Panc1 (cell line): Measurements from ENCODE around the gene P2RY6.

Experiments
- CTCF ChIP-seq: fragments of 450-650 bp; IDR thresholded peaks from 2 replicates; pipeline ENCODE4 v1.5.1; 2017; ENCODE audit warnings: mild to moderate bottlenecking
- POLR2AphosphoS5 ChIP-seq: IDR thresholded peaks from 2 replicates; pipeline ENCODE4 v1.6.1; 2012; ENCODE audit warnings: mild to moderate bottlenecking, low read depth, low read length, moderate library complexity
- SIN3A ChIP-seq: IDR thresholded peaks from 2 replicates; pipeline ENCODE4 v1.6.1; 2012; ENCODE audit warnings: low read depth, mild to moderate bottlenecking, low read length, moderate library complexity, borderline replicate concordance; ENCODE audit not compliant: insufficient read depth
- TCF7L2 ChIP-seq: IDR thresholded peaks from 2 replicates; pipeline ENCODE4 v1.6.1; 2011; ENCODE audit warnings: mild to moderate bottlenecking, low read depth, low read length, inconsistent platforms
- TF ChIP-seq, protein P1 (sequence below), 2 experiments: IDR thresholded peaks; 2 replicates each; pipeline ENCODE4 v1.6.1; 2011 to 2012; ENCODE audit warnings: low read depth in 2 of 2, control low read depth in 1 of 2, low read length in 1 of 2, mild to moderate bottlenecking in 1 of 2, moderate library complexity in 1 of 2; ENCODE audit not compliant: insufficient read depth in 1 of 2

DNA sequence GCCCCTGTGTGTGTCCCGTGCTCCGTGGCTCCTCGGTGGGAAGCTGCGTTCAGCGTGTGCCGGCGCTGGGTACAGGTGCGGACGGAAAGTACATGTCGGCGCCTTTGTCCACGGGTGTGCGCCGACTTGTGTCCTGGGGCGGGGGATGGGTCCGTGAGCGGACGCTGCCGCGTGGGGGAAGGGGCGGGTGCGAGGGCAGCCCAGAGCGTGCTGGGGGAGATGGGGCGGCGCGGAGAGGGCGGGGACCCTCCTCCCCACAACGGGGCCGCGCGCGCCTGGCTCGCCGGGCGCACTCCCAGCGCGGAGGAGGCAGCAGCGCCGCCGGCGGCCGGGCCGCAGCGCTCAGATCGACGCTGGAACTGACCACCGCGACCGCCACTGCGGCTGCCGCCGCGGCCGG lies 70.5 kb downstream of the P2RY6 start:
- no peak; the same call in 1 of the 2 replicates for TF ChIP-seq CTCF
- TF ChIP-seq TCF7L2, result no peak
- TF ChIP-seq SIN3A, result no peak
- TF ChIP-seq POLR2AphosphoS5, result no peak
- TF ChIP-seq, protein P1, sequence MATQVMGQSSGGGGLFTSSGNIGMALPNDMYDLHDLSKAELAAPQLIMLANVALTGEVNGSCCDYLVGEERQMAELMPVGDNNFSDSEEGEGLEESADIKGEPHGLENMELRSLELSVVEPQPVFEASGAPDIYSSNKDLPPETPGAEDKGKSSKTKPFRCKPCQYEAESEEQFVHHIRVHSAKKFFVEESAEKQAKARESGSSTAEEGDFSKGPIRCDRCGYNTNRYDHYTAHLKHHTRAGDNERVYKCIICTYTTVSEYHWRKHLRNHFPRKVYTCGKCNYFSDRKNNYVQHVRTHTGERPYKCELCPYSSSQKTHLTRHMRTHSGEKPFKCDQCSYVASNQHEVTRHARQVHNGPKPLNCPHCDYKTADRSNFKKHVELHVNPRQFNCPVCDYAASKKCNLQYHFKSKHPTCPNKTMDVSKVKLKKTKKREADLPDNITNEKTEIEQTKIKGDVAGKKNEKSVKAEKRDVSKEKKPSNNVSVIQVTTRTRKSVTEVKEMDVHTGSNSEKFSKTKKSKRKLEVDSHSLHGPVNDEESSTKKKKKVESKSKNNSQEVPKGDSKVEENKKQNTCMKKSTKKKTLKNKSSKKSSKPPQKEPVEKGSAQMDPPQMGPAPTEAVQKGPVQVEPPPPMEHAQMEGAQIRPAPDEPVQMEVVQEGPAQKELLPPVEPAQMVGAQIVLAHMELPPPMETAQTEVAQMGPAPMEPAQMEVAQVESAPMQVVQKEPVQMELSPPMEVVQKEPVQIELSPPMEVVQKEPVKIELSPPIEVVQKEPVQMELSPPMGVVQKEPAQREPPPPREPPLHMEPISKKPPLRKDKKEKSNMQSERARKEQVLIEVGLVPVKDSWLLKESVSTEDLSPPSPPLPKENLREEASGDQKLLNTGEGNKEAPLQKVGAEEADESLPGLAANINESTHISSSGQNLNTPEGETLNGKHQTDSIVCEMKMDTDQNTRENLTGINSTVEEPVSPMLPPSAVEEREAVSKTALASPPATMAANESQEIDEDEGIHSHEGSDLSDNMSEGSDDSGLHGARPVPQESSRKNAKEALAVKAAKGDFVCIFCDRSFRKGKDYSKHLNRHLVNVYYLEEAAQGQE (IDR thresholded peaks at IDR 0.05; ENCODE audit: insufficient read depth in 1 of 2, low read depth in 2 of 2, low read length in 1 of 2), result no peak
